GM20000 (cell line): Measurements from ENCODE around the gene FCHO2.

ENCODE experiments used
- DNase-seq: peaks from one replicate; pipeline ENCODE4 v3.0.0; 2012; ENCODE audit warnings: low spot score
- TF ChIP-seq, protein P1 (sequence below): IDR thresholded peaks from 2 replicates; pipeline ENCODE4 v1.5.1; 2012; ENCODE audit warnings: mild to moderate bottlenecking, control low read depth; ENCODE audit errors: extremely low read depth, missing control alignments

Gene FCHO2

DNA sequence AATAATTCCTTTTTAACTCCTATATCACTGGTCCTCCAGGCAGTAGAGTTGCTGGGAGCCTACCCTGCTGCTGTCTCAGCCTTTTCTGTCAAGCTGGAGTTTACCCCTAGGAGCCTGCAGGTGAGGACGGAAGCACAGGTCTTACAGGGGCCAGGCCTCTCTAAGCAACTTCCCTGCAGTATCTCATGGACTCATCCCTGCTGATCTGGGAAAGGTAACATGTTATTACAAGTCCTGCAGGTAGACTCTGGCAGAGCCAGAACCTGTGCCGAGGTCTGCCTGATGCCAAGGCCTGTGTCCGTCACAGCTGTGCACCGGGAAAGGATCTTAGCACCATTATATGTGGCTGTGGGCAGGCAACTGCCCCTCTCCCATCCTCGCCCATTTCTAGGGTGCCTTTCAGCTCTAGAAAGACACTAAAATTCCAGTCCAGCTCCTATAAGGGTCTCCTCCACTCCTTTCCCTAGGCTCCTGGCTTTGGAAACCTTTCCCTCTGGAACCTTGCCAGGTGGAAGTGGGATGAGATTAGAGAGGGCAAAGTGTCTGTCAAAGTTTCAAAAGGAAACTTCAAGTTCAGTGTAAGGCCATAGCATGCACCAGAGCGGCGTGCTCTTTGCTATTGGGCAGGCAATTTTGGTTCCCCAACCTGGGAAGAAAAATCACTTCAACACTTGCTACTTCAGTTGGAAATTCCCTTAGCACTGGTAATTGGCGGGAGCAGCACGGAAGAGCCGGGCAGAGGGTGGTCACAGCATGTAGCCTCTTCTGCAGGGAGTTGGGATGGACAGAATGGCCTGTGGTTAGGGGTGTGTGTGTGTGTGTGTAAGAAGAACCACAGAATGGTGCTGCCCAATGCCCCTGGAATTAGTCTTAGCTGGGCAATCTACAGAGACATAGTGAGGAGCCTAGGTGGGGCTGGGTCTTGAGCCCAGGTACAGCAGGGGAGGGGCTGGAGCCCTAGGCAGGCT is 182.0 kb downstream of the FCHO2 start:
- TF ChIP-seq, protein P1, sequence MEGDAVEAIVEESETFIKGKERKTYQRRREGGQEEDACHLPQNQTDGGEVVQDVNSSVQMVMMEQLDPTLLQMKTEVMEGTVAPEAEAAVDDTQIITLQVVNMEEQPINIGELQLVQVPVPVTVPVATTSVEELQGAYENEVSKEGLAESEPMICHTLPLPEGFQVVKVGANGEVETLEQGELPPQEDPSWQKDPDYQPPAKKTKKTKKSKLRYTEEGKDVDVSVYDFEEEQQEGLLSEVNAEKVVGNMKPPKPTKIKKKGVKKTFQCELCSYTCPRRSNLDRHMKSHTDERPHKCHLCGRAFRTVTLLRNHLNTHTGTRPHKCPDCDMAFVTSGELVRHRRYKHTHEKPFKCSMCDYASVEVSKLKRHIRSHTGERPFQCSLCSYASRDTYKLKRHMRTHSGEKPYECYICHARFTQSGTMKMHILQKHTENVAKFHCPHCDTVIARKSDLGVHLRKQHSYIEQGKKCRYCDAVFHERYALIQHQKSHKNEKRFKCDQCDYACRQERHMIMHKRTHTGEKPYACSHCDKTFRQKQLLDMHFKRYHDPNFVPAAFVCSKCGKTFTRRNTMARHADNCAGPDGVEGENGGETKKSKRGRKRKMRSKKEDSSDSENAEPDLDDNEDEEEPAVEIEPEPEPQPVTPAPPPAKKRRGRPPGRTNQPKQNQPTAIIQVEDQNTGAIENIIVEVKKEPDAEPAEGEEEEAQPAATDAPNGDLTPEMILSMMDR = no peak
- no peak for DNase-seq

DNA sequence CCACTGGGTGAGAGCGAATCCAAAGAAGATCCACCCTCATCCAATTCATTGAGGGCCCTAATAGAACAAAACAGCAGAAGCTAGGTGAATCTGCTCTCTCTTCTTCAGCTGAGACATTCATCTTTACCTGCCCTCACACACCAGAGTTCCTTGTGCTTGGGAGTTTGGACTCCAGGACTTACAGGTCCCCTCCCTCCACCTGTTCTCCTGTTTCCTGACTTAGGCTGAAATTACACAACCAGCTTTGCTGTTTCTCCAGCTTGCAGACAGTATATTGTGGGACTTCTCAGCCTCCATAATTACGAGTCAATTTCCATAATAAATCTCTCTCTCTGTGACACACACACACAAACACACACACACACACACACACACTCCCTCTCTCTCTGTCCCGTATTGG is 183.6 kb downstream of the FCHO2 start:
- TF ChIP-seq, protein P1 = no peak
- no peak for DNase-seq
